NT2/D1 (cell line): Measurements from ENCODE around the gene PHACTR1.

Experiments used
- SUZ12 ChIP-seq: IDR thresholded peaks from 2 replicates; pipeline ENCODE4 v1.6.1; 2011; ENCODE audit not compliant: insufficient read length, insufficient read depth; ENCODE audit errors: extremely low read depth
- YY1 ChIP-seq: IDR thresholded peaks from 2 replicates; pipeline ENCODE4 v1.6.1; 2011; ENCODE audit not compliant: insufficient read length, insufficient read depth

DNA sequence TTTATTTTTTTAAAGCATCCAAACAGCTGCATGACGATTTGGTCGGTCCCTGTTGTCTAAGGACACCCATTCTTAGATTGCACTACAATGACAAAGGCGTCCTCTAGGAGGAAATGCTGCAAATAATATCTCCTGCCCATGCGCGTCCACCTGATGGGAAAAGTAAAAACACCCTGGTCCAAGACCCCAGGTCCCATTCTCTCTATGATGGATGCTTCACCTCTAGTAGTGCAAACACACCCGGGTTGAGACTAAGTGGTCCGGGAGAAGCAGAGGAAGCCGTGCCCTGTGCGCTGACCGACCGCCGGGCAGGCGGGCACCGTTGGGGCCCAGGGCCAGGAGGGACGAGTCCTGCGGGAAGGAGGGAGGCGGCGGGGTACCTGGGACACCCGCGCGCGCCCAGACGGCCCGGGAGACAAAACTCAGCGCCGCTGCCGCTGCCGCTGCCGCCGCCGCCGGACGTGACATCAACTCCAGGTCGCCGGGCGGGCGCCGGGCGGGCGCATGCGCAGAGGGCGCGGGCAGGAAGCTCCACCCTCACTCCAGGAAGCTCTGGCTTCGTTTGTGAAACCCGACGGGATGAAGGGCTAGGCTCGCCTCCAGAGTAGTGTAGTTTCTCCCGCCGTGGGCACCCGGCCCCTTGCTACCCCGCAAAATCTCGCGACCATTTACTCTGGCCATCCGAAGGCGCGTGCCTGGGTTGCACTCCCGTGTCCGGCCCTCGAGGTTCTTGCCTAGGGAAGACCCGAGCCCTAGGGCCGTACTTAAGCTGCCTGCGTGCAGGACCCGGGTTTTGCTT is 611.7 kb downstream of the PHACTR1 start, which contains the start of gene TBC1D7:
- TF ChIP-seq YY1 (no peak), SUZ12 (no peak)
